Measurements from ENCODE around the gene CPT1A. TPM values are rescaled to one million over a fixed set of nuclear protein-coding genes. Genes with fewer than 3 reads are reported as not detected.
"Not testable (repeated sequence)": the region's sequence is repeated elsewhere in the genome, so short reads cannot be mapped to it uniquely, and the experiment has no call there.

The CPT1A gene
- total RNA-seq, 1 donor from 2014 or later: 25.9 TPM

GRCh38 chr11:68863553-68864265 lies 22.0 kb upstream of the CPT1A start:
- Mint-ChIP-seq H3K27me3 (peaks cover 3% of the 10 kb centered on the region), H3K36me3 (ENCODE audit: low read depth) (no peaks in the 10 kb centered on the region), H3K4me3 (no peak overlapping the region), H3K27ac (no peak overlapping the region), H3K4me1 (no peaks in the 10 kb centered on the region), H3K9me3 (no peaks in the 10 kb centered on the region)
- intact Hi-C loops (cut with micrococcal nuclease): no loop called here
- DNase-seq: no peak

- no peak overlapping the region for H3K27ac Mint-ChIP-seq
- peaks cover 6% of the 10 kb centered on the region for H3K27me3 Mint-ChIP-seq
- DNase-seq: no peak
- no peaks in the 10 kb centered on the region for H3K4me1 Mint-ChIP-seq
- H3K9me3 Mint-ChIP-seq: no peaks in the 10 kb centered on the region
- intact Hi-C loops (cut with micrococcal nuclease): no loop called here
- H3K36me3 Mint-ChIP-seq (ENCODE audit: low read depth): no peaks in the 10 kb centered on the region
- no peak overlapping the region for H3K4me3 Mint-ChIP-seq
Observed at GRCh38 chr11:68862421-68862820, 20.7 kb upstream of the CPT1A start.

GRCh38 chr11:68859123-68859522 lies 17.4 kb upstream of the CPT1A start:
- intact Hi-C loops (cut with micrococcal nuclease): no loop called here

GRCh38 chr11:68857037-68857586 lies 15.4 kb upstream of the CPT1A start:
- no peaks in the 10 kb centered on the region for H3K9me3 Mint-ChIP-seq
- no peaks in the 10 kb centered on the region for H3K4me1 Mint-ChIP-seq
- H3K36me3 Mint-ChIP-seq (ENCODE audit: low read depth): no peaks in the 10 kb centered on the region
- peaks cover 40% of the 10 kb centered on the region for H3K27me3 Mint-ChIP-seq
- no peak overlapping the region for H3K27ac Mint-ChIP-seq
- no peak overlapping the region for H3K4me3 Mint-ChIP-seq
- no peak for DNase-seq
- intact Hi-C loops (cut with micrococcal nuclease): no loop called here

More at GRCh38 chr11:68859123-68859522, 17.4 kb upstream of the CPT1A start:
- H3K9me3 Mint-ChIP-seq: no peaks in the 10 kb centered on the region
- H3K27ac Mint-ChIP-seq: no peak overlapping the region
- H3K36me3 Mint-ChIP-seq (ENCODE audit: low read depth): no peaks in the 10 kb centered on the region
- H3K27me3 Mint-ChIP-seq: peaks cover 23% of the 10 kb centered on the region
- no peak for DNase-seq
- H3K4me3 Mint-ChIP-seq: no peak overlapping the region
- H3K4me1 Mint-ChIP-seq: no peaks in the 10 kb centered on the region

- H3K4me3 Mint-ChIP-seq; H3K27ac Mint-ChIP-seq; intact Hi-C loops (cut with micrococcal nuclease); H3K9me3 Mint-ChIP-seq; H3K36me3 Mint-ChIP-seq (ENCODE audit: low read depth); H3K4me1 Mint-ChIP-seq; DNase-seq: not testable (repeated sequence)
- H3K27me3 Mint-ChIP-seq: peaks cover 42% of the 10 kb centered on the region
Observed at GRCh38 chr11:68856425-68857030, 14.8 kb upstream of the CPT1A start.

- Mint-ChIP-seq H3K4me1 (no peaks in the 10 kb centered on the region), H3K36me3 (ENCODE audit: low read depth) (no peaks in the 10 kb centered on the region), H3K27ac (no peak overlapping the region), H3K4me3 (peak overlapping the region; percentile 49), H3K27me3 (peaks cover 42% of the 10 kb centered on the region), H3K9me3 (no peaks in the 10 kb centered on the region)
- intact Hi-C loops (cut with micrococcal nuclease): no loop called here
- DNase-seq: no peak
Observed at GRCh38 chr11:68855205-68855981, 13.7 kb upstream of the CPT1A start.

- H3K4me1 Mint-ChIP-seq: no peaks in the 10 kb centered on the region
- H3K27ac Mint-ChIP-seq: no peak overlapping the region
- intact Hi-C loops (cut with micrococcal nuclease): no loop called here
- H3K4me3 Mint-ChIP-seq: no peak overlapping the region
- H3K27me3 Mint-ChIP-seq: peaks cover 42% of the 10 kb centered on the region
- no peaks in the 10 kb centered on the region for H3K36me3 Mint-ChIP-seq (ENCODE audit: low read depth)
- DNase-seq: no peak
- no peaks in the 10 kb centered on the region for H3K9me3 Mint-ChIP-seq
Observed at GRCh38 chr11:68854273-68854958, 12.7 kb upstream of the CPT1A start.

- DNase-seq: no peak
- no peak overlapping the region for H3K4me3 Mint-ChIP-seq
- peaks cover 43% of the 10 kb centered on the region for H3K27me3 Mint-ChIP-seq
- no peaks in the 10 kb centered on the region for H3K36me3 Mint-ChIP-seq (ENCODE audit: low read depth)
- intact Hi-C loops (cut with micrococcal nuclease): no loop called here
- H3K4me1 Mint-ChIP-seq: no peaks in the 10 kb centered on the region
- H3K27ac Mint-ChIP-seq: no peak overlapping the region
- no peaks in the 10 kb centered on the region for H3K9me3 Mint-ChIP-seq
Observed at GRCh38 chr11:68852628-68853027, 10.9 kb upstream of the CPT1A start.

- H3K4me3 Mint-ChIP-seq: no peak overlapping the region
- no peaks in the 10 kb centered on the region for H3K9me3 Mint-ChIP-seq
- H3K27ac Mint-ChIP-seq: no peak overlapping the region
- H3K27me3 Mint-ChIP-seq: peaks cover 27% of the 10 kb centered on the region
- peaks cover 9% of the 10 kb centered on the region for H3K4me1 Mint-ChIP-seq
- intact Hi-C loops (cut with micrococcal nuclease): no loop called here
- no peak for DNase-seq
- no peaks in the 10 kb centered on the region for H3K36me3 Mint-ChIP-seq (ENCODE audit: low read depth)
Observed at GRCh38 chr11:68848429-68848828, 6.7 kb upstream of the CPT1A start.

- Mint-ChIP-seq H3K27ac (no peak overlapping the region), H3K27me3 (peaks cover 17% of the 10 kb centered on the region), H3K4me1 (peaks cover 15% of the 10 kb centered on the region), H3K4me3 (no peak overlapping the region), H3K9me3 (no peaks in the 10 kb centered on the region), H3K36me3 (ENCODE audit: low read depth) (no peaks in the 10 kb centered on the region)
- no peak for DNase-seq
- intact Hi-C loops (cut with micrococcal nuclease): no loop called here
Observed at GRCh38 chr11:68847395-68847794, 5.7 kb upstream of the CPT1A start.

GRCh38 chr11:68845351-68846002 lies 3.8 kb upstream of the CPT1A start:
- Mint-ChIP-seq H3K27me3 (peaks cover 15% of the 10 kb centered on the region), H3K27ac (no peak overlapping the region), H3K9me3 (no peaks in the 10 kb centered on the region), H3K4me1 (peaks cover 18% of the 10 kb centered on the region), H3K4me3 (no peak overlapping the region), H3K36me3 (ENCODE audit: low read depth) (no peaks in the 10 kb centered on the region)
- intact Hi-C loops (cut with micrococcal nuclease): no loop called here
- DNase-seq: no peak

- Mint-ChIP-seq H3K4me1 (peaks cover 24% of the 10 kb centered on the region), H3K4me3 (no peak overlapping the region)
Observed at GRCh38 chr11:68844801-68845200, 3.1 kb upstream of the CPT1A start.

GRCh38 chr11:68844376-68844775 lies 2.7 kb upstream of the CPT1A start:
- Mint-ChIP-seq H3K9me3 (no peaks in the 10 kb centered on the region), H3K27ac (no peak overlapping the region), H3K4me1 (peaks cover 29% of the 10 kb centered on the region), H3K4me3 (peak overlapping the region; percentile 81), H3K27me3 (peaks cover 15% of the 10 kb centered on the region), H3K36me3 (ENCODE audit: low read depth) (no peaks in the 10 kb centered on the region)
- intact Hi-C loops (cut with micrococcal nuclease): loop anchor here (1.0 to 5.0 kb wide), 4 partner anchors 211 to 1358 kb away; partner anchors contain the start of genes CCND1 and FADD
- DNase-seq: no peak

More at GRCh38 chr11:68844801-68845200, 3.1 kb upstream of the CPT1A start:
- intact Hi-C loops (cut with micrococcal nuclease): loop anchor here (1.0 to 5.0 kb wide), 4 partner anchors 212 to 1358 kb away; partner anchors contain the start of genes CCND1 and FADD
- Mint-ChIP-seq H3K27ac (no peak overlapping the region), H3K27me3 (peaks cover 15% of the 10 kb centered on the region), H3K36me3 (ENCODE audit: low read depth) (no peaks in the 10 kb centered on the region), H3K9me3 (no peaks in the 10 kb centered on the region)
- DNase-seq: no peak

Data from activated CD4-positive, alpha-beta T cell treated with anti-CD3 and anti-CD28 coated beads, Interleukin-2, amount 10 ng/mL, durations not matched to agents 24 days and 14 days (primary cell).